LNCAP (cell line): Measurements from ENCODE around the gene SCN1B.

Experiments
- TF ChIP-seq, protein P1 (sequence below): fragments of 450-650 bp; IDR thresholded peaks from 2 replicates; pipeline ENCODE4 v1.5.1; 2017; ENCODE audit warnings: mild to moderate bottlenecking

SCN1B gene

DNA sequence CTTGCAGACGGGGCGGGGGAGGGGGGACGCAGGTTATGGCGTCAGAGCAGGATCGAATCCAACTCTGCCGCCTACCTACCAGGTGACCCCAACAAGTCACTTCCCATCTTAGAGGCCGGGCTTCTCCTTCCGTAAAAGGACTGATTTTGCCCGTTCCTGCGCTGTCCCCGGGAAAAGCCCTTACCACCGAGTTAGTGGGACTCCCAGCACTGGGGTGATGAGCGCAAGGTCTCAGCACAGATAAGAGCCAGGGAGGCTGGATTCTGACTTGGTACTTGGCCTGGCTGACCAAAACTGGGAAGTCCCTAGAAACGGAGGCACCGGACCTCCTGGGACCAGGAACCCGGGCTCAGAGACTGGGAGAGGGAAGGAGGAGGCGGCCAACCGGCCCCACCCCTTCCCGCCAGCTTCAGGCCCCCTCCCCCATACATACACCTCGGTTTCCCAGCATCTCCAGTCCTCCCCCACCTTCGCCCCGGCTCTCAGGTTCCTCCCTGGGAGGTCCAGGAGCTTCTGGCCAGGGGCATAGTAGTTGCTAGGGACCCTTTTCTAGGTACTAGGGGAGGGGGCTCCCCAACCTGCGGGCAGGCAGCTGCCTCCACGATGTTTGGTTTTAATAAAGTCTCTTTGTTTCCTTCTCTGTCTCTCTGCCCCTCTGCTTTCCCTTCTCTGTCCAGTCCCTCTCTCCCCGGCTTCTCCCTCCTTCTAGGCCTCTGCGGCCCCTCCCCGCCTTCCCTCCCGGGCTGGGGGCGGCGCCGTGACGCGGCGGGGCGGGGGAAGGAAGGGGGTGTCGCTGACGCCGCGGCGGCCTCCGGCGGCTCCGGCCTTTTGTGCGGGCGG, 30.6 kb upstream of the SCN1B start, which contains the start of gene GRAMD1A:
GRAMD1A (plus strand) TSS at position 826 of the 840 bp plus-strand sequence. CDS start 156 bp downstream, outside the sequence.
- TF ChIP-seq, protein P1, sequence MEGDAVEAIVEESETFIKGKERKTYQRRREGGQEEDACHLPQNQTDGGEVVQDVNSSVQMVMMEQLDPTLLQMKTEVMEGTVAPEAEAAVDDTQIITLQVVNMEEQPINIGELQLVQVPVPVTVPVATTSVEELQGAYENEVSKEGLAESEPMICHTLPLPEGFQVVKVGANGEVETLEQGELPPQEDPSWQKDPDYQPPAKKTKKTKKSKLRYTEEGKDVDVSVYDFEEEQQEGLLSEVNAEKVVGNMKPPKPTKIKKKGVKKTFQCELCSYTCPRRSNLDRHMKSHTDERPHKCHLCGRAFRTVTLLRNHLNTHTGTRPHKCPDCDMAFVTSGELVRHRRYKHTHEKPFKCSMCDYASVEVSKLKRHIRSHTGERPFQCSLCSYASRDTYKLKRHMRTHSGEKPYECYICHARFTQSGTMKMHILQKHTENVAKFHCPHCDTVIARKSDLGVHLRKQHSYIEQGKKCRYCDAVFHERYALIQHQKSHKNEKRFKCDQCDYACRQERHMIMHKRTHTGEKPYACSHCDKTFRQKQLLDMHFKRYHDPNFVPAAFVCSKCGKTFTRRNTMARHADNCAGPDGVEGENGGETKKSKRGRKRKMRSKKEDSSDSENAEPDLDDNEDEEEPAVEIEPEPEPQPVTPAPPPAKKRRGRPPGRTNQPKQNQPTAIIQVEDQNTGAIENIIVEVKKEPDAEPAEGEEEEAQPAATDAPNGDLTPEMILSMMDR, result no peak

- TF ChIP-seq, protein P1, result no peak
Measured at GRCh38 chr19:35000338-35000646, 30.0 kb upstream of the SCN1B start.

- TF ChIP-seq, protein P1, result no peak
Measured at GRCh38 chr19:35000647-35001501, 29.4 kb upstream of the SCN1B start.

- TF ChIP-seq, protein P1, result no peak
Measured at GRCh38 chr19:35002037-35002535, 28.2 kb upstream of the SCN1B start.

- TF ChIP-seq, protein P1, result no peak
Measured at GRCh38 chr19:35004517-35005255, 25.6 kb upstream of the SCN1B start.

DNA sequence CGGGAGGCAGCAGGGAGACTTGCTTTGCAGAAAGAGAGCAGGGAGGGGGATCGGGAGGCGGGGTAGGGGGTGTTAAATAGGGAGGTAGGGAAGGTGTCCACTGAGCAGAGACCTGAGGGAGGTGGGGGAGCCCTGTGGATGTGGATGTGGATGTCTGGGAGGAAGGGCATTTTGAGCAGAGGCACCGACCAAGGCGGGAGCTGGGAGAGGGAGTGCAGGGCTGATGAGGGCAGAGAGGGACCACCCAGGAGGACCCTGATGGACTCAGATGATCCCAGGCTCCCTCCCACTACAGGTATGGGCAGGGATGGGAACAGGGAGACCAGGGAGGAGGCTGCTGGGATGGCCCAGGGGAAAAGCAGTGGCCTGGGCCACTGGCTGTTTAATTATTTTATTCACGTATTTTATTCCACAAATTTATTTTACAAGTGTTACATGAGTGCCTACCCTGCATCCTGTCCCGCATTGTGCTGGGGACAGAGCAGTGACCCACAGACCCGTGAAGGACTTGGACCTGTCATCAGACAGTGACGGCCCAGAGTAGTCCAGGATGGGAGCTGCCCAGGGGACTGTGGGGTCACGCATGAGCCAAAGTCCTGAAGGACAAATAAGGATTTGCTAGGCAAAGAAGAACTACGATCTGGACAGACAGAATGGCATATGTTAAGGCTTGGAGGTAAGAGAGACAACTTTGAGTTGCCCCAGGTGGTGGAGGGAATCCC, 24.9 kb upstream of the SCN1B start:
- TF ChIP-seq, protein P1, result no peak
